ENCODE measurements around the gene TMEM123. TPM values are rescaled to one million over a fixed set of nuclear protein-coding genes. Genes with fewer than 3 reads are reported as not detected.

Gene TMEM123
- total RNA-seq, 1 experiment from 2014 or later, result 214 TPM

GRCh38 chr11:102468616-102469195, 16.1 kb upstream of the TMEM123 start:
- Histone ChIP-seq H3K9me3 (ENCODE audit: low read depth, low read length, poor library complexity, severe bottlenecking) (no peaks in the 10 kb centered on the region), H3K27me3 (replicated peaks; ENCODE audit: insufficient read depth, low read depth, low read length, poor library complexity) (no peaks in the 10 kb centered on the region), H3K36me3 (ENCODE audit: insufficient read depth, low read length, poor library complexity, severe bottlenecking) (no peaks in the 10 kb centered on the region), H3K4me3 (ENCODE audit: low read depth, low read length, poor library complexity, severe bottlenecking) (no peak overlapping the region), H3K27ac (ENCODE audit: low read depth, low read length, poor library complexity, severe bottlenecking) (no peak overlapping the region), H3K4me1 (ENCODE audit: insufficient read depth, low read length, poor library complexity, severe bottlenecking) (no peaks in the 10 kb centered on the region)
- ChIA-PET POLR2A (ENCODE audit: low non-redundant PET) (no interaction called here), CTCF (no interaction called here)
- DNase-seq (ENCODE audit: low spot score), result no peak
- BruUV-seq (replicated peaks), result no TSS peak
- TF ChIP-seq EZH2 (IDR thresholded peaks at IDR 0.05; ENCODE audit: borderline replicate concordance, low read depth, low read length, poor library complexity, severe bottlenecking), result no peak
- no peak for TF ChIP-seq CTCF (conservative IDR thresholded peaks at IDR 0.05; ENCODE audit: low read depth, low read length)
- intact Hi-C loops (cut with micrococcal nuclease; ENCODE audit: unreplicated experiment), result no loop called here

- no TSS peak for BruUV-seq (replicated peaks)
These were observed 15.5 kb upstream of the TMEM123 start for GRCh38 chr11:102467853-102468580.

GRCh38 chr11:102467080-102467708, 14.6 kb upstream of the TMEM123 start:
- Histone ChIP-seq H3K4me1 (ENCODE audit: insufficient read depth, low read length, poor library complexity, severe bottlenecking) (no peaks in the 10 kb centered on the region), H3K36me3 (ENCODE audit: insufficient read depth, low read length, poor library complexity, severe bottlenecking) (no peaks in the 10 kb centered on the region), H3K27me3 (replicated peaks; ENCODE audit: insufficient read depth, low read depth, low read length, poor library complexity) (no peaks in the 10 kb centered on the region), H3K9me3 (ENCODE audit: low read depth, low read length, poor library complexity, severe bottlenecking) (no peaks in the 10 kb centered on the region), H3K27ac (ENCODE audit: low read depth, low read length, poor library complexity, severe bottlenecking) (no peak overlapping the region), H3K4me3 (ENCODE audit: low read depth, low read length, poor library complexity, severe bottlenecking) (no peak overlapping the region)
- DNase-seq (ENCODE audit: low spot score), result no peak
- BruUV-seq (replicated peaks), result no TSS peak
- TF ChIP-seq CTCF (conservative IDR thresholded peaks at IDR 0.05; ENCODE audit: low read depth, low read length) (no peak), EZH2 (IDR thresholded peaks at IDR 0.05; ENCODE audit: borderline replicate concordance, low read depth, low read length, poor library complexity, severe bottlenecking) (no peak)
- intact Hi-C loops (cut with micrococcal nuclease; ENCODE audit: unreplicated experiment), result no loop called here
- ChIA-PET POLR2A (ENCODE audit: low non-redundant PET) (no interaction called here), CTCF (no interaction called here)

More at GRCh38 chr11:102467853-102468580, 15.5 kb upstream of the TMEM123 start:
- H3K4me1 ChIP-seq (ENCODE audit: insufficient read depth, low read length, poor library complexity, severe bottlenecking), result no peaks in the 10 kb centered on the region
- no peaks in the 10 kb centered on the region for H3K36me3 ChIP-seq (ENCODE audit: insufficient read depth, low read length, poor library complexity, severe bottlenecking)
- no peaks in the 10 kb centered on the region for H3K27me3 ChIP-seq (replicated peaks; ENCODE audit: insufficient read depth, low read depth, low read length, poor library complexity)
- no peak overlapping the region for H3K4me3 ChIP-seq (ENCODE audit: low read depth, low read length, poor library complexity, severe bottlenecking)
- H3K27ac ChIP-seq (ENCODE audit: low read depth, low read length, poor library complexity, severe bottlenecking), result no peak overlapping the region
- DNase-seq (ENCODE audit: low spot score), result no peak
- no peak for TF ChIP-seq CTCF (conservative IDR thresholded peaks at IDR 0.05; ENCODE audit: low read depth, low read length)
- TF ChIP-seq EZH2 (IDR thresholded peaks at IDR 0.05; ENCODE audit: borderline replicate concordance, low read depth, low read length, poor library complexity, severe bottlenecking), result no peak
- ChIA-PET POLR2A (ENCODE audit: low non-redundant PET) (no interaction called here), CTCF (no interaction called here)
- intact Hi-C loops (cut with micrococcal nuclease; ENCODE audit: unreplicated experiment), result no loop called here
- H3K9me3 ChIP-seq (ENCODE audit: low read depth, low read length, poor library complexity, severe bottlenecking), result no peaks in the 10 kb centered on the region

Measured in A673 (cell line).